Neuronal stem cell (in vitro differentiated cells): ENCODE results near the gene ARMCX2.

Experiments
- DNase-seq: peaks from one replicate; pipeline ENCODE4 v3.0.0-alpha.2; 2013; ENCODE audit warnings: low spot score
- H2AFZ ChIP-seq: one replicate; pipeline ENCODE4 v1.6.1; 2013; ENCODE audit warnings: mild to moderate bottlenecking, low read length, inconsistent platforms
- H2AK5ac ChIP-seq: 2 replicates; pipeline ENCODE4 v1.6.1; 2013; ENCODE audit warnings: low read depth, mild to moderate bottlenecking, inconsistent platforms, low read length, moderate library complexity, mixed read lengths
- H2BK120ac ChIP-seq: 2 replicates; pipeline ENCODE4 v1.6.1; 2013; ENCODE audit warnings: low read depth, mild to moderate bottlenecking, inconsistent platforms, low read length, moderate library complexity, mixed read lengths
- H2BK12ac ChIP-seq: one replicate; pipeline ENCODE4 v1.6.1; 2013; ENCODE audit warnings: low read length, inconsistent platforms
- H2BK15ac ChIP-seq: 2 replicates; pipeline ENCODE4 v1.6.1; 2013; ENCODE audit warnings: mild to moderate bottlenecking, low read length, inconsistent platforms, mixed read lengths
- H2BK5ac ChIP-seq: one replicate; pipeline ENCODE4 v1.6.1; 2013; ENCODE audit warnings: inconsistent platforms, mild to moderate bottlenecking, low read length, moderate library complexity
- H3K14ac ChIP-seq: one replicate; pipeline ENCODE4 v1.6.1; 2013; ENCODE audit warnings: low read length, inconsistent platforms
- H3K18ac ChIP-seq: 2 replicates; pipeline ENCODE4 v1.6.1; 2013; ENCODE audit warnings: low read length, inconsistent platforms
- H3K23ac ChIP-seq: 2 replicates; pipeline ENCODE4 v1.6.1; 2013; ENCODE audit warnings: low read depth, mild to moderate bottlenecking, mixed read lengths, low read length, inconsistent platforms; ENCODE audit not compliant: poor library complexity
- H3K27ac ChIP-seq: replicated peaks from 3 replicates; pipeline ENCODE4 v1.5.1; 2013; ENCODE audit warnings: low read length, inconsistent platforms
- H3K27me3 ChIP-seq, 3 experiments: 2 replicates each; pipeline ENCODE4 v1.6.1; 2013; ENCODE audit warnings: low read length in 3 of 3, mild to moderate bottlenecking in 2 of 3, inconsistent platforms in 1 of 3, low read depth in 1 of 3, mixed read lengths in 1 of 3, moderate library complexity in 1 of 3; ENCODE audit not compliant: control insufficient read depth in 3 of 3, insufficient read depth in 3 of 3
- H3K36me3 ChIP-seq, 2 donors: replicated peaks in 1 of 2; 2 replicates each; pipeline ENCODE4 v1.6.1; 2013; ENCODE audit warnings: low read length in 2 of 2; ENCODE audit not compliant: control insufficient read depth in 2 of 2, insufficient read depth in 2 of 2
- H3K4ac ChIP-seq: 2 replicates; pipeline ENCODE4 v1.6.1; 2013; ENCODE audit warnings: inconsistent platforms, mild to moderate bottlenecking, low read length, moderate library complexity
- H3K4me1 ChIP-seq, 2 donors: 1 replicate in 1 of 2; 2 replicates in 1 of 2; pipeline ENCODE4 v1.6.1; 2013; ENCODE audit warnings: low read length in 2 of 2, low read depth in 1 of 2; ENCODE audit not compliant: control insufficient read depth in 2 of 2, insufficient read depth in 1 of 2
- H3K4me2 ChIP-seq: one replicate; pipeline ENCODE4 v1.6.1; 2013; ENCODE audit warnings: mild to moderate bottlenecking, low read length, inconsistent platforms; ENCODE audit not compliant: insufficient read depth, poor library complexity, severe bottlenecking
- H3K4me3 ChIP-seq, 2 donors: 2 replicates each; pipeline ENCODE4 v1.5.1; 2013; ENCODE audit warnings: low read length in 2 of 2, mild to moderate bottlenecking in 2 of 2, inconsistent platforms in 1 of 2, moderate library complexity in 1 of 2
- H3K79me1 ChIP-seq: one replicate; pipeline ENCODE4 v1.6.1; 2013; ENCODE audit warnings: low read depth, mild to moderate bottlenecking, inconsistent platforms, low read length, moderate library complexity
- H3K9ac ChIP-seq: one replicate; pipeline ENCODE4 v1.6.1; 2013; ENCODE audit warnings: mild to moderate bottlenecking, low read depth, low read length, inconsistent platforms; ENCODE audit not compliant: poor library complexity
- H3K9me3 ChIP-seq, 2 donors: replicated peaks in 1 of 2; 2 replicates each; pipeline versions ENCODE3 to v1.6.1; 2013; ENCODE audit warnings: low read length in 2 of 2, mild to moderate bottlenecking in 2 of 2, inconsistent platforms in 1 of 2, low read depth in 1 of 2, mixed read lengths in 1 of 2, moderate library complexity in 1 of 2; ENCODE audit not compliant: control insufficient read depth in 2 of 2, insufficient read depth in 1 of 2
- H4K8ac ChIP-seq: one replicate; pipeline ENCODE4 v1.6.1; 2013; ENCODE audit warnings: low read depth, mild to moderate bottlenecking, inconsistent platforms, low read length, moderate library complexity
- H4K91ac ChIP-seq: one replicate; pipeline ENCODE4 v1.6.1; 2013; ENCODE audit warnings: low read length, low read depth, mild to moderate bottlenecking, inconsistent platforms; ENCODE audit not compliant: poor library complexity
- WGBS, 2 donors: extraction: QIAGEN DNeasy Blood & Tissue Kit; methylation state at CpG; one replicate each; pipeline ENCODE4 v1.1.7; 2013; ENCODE audit warnings: missing lambda C conversion rate in 2 of 2, mixed read lengths in 1 of 2; ENCODE audit not compliant: insufficient read length in 2 of 2, insufficient replicate concordance in 1 of 2; ENCODE audit errors: extremely low coverage in 2 of 2; 5-methylcytosine and 5-hydroxymethylcytosine counted together

ARMCX2 gene

GRCh38 chrX:101677028-101677427 is 17.4 kb upstream of the ARMCX2 start:
- no peak overlapping the region for H3K4me2 ChIP-seq
- no peak overlapping the region for H4K91ac ChIP-seq
- no peak overlapping the region for H3K4me3 ChIP-seq
- no peaks in the 10 kb centered on the region for H3K79me1 ChIP-seq
- no peak overlapping the region for H2BK12ac ChIP-seq
- H3K9me3 ChIP-seq: no peaks in the 10 kb centered on the region
- H3K27me3 ChIP-seq: no peaks in the 10 kb centered on the region
- no peak overlapping the region for H2AFZ ChIP-seq
- no peak overlapping the region for H2BK15ac ChIP-seq
- no peak overlapping the region for H3K9ac ChIP-seq
- H2AK5ac ChIP-seq: no peak overlapping the region
- H3K14ac ChIP-seq: no peak overlapping the region
- no peak overlapping the region for H2BK5ac ChIP-seq
- no peak overlapping the region for H3K23ac ChIP-seq
- no peak overlapping the region for H3K18ac ChIP-seq
- no CpG with 5 or more reads among the region's 1 CpG for WGBS, 2 donors
- no peak overlapping the region for H3K27ac ChIP-seq
- H3K4me1 ChIP-seq: peaks cover 0 to 3% of the 10 kb centered on the region in 2 donors
- H2BK120ac ChIP-seq: no peak overlapping the region
- no peaks in the 10 kb centered on the region for H3K36me3 ChIP-seq
- no peak overlapping the region for H4K8ac ChIP-seq
- H3K4ac ChIP-seq: no peak overlapping the region
- no peak for DNase-seq

- H3K18ac ChIP-seq: no peak overlapping the region
- no peak overlapping the region for H2AFZ ChIP-seq
- H3K9me3 ChIP-seq: no peaks in the 10 kb centered on the region
- no peak overlapping the region for H4K8ac ChIP-seq
- H3K23ac ChIP-seq: no peak overlapping the region
- H3K9ac ChIP-seq: no peak overlapping the region
- no peak overlapping the region for H4K91ac ChIP-seq
- H3K4ac ChIP-seq: no peak overlapping the region
- no peaks in the 10 kb centered on the region for H3K36me3 ChIP-seq
- no peak overlapping the region for H3K14ac ChIP-seq
- no peak overlapping the region for H3K27ac ChIP-seq
- DNase-seq: no peak
- H2BK120ac ChIP-seq: no peak overlapping the region
- no peak overlapping the region for H2AK5ac ChIP-seq
- H2BK5ac ChIP-seq: no peak overlapping the region
- no peak overlapping the region for H3K4me2 ChIP-seq
- H3K27me3 ChIP-seq: no peaks in the 10 kb centered on the region
- peaks cover 0 to 3% of the 10 kb centered on the region in 2 donors for H3K4me1 ChIP-seq
- H2BK15ac ChIP-seq: no peak overlapping the region
- no CpG with 5 or more reads among the region's 3 CpGs for WGBS, 2 donors
- no peak overlapping the region for H2BK12ac ChIP-seq
- H3K79me1 ChIP-seq: no peaks in the 10 kb centered on the region
- no peak overlapping the region for H3K4me3 ChIP-seq
These were observed 16.9 kb upstream of the ARMCX2 start for GRCh38 chrX:101676571-101676970.

- Histone ChIP-seq H3K27me3 (peaks cover 0 to 9% (median 0%) of the 10 kb centered on the region in 3 experiments), H3K27ac (no peak overlapping the region), H3K79me1 (no peaks in the 10 kb centered on the region), H4K8ac (no peak overlapping the region), H2AK5ac (no peak overlapping the region), H3K9me3 (no peaks in the 10 kb centered on the region), H2BK120ac (no peak overlapping the region), H2BK12ac (no peak overlapping the region), H3K23ac (no peak overlapping the region), H3K4me1 (peaks cover 0 to 2% of the 10 kb centered on the region in 2 donors), H3K4ac (no peak overlapping the region), H3K4me2 (no peak overlapping the region), H3K18ac (no peak overlapping the region), H3K9ac (no peak overlapping the region), H2BK5ac (no peak overlapping the region), H3K36me3 (no peaks in the 10 kb centered on the region), H2AFZ (peak overlapping the region; percentile 19), H4K91ac (no peak overlapping the region), H2BK15ac (no peak overlapping the region), H3K14ac (no peak overlapping the region), H3K4me3 (no peak overlapping the region)
- DNase-seq: no peak
- WGBS, 2 donors: no CpG with 5 or more reads among the region's 2 CpGs
These were observed 8.5 kb upstream of the ARMCX2 start for GRCh38 chrX:101668143-101668542.

- Histone ChIP-seq H3K4ac (no peak overlapping the region), H3K36me3 (peaks cover 4 to 9% of the 10 kb centered on the region in 2 donors), H2AK5ac (no peak overlapping the region), H2BK120ac (no peak overlapping the region), H3K9ac (peak overlapping the region; percentile 86), H3K27ac (peak overlapping the region; percentile 70), H4K91ac (no peak overlapping the region), H3K4me1 (peaks cover 0 to 6% of the 10 kb centered on the region in 2 donors), H3K4me2 (peak overlapping the region; percentile 62), H3K14ac (no peak overlapping the region), H2AFZ (peak overlapping the region; percentile 64), H2BK5ac (no peak overlapping the region), H3K79me1 (no peaks in the 10 kb centered on the region), H3K18ac (peak overlapping the region; percentile 76), H2BK12ac (no peak overlapping the region), H3K4me3 (peak overlapping the region; percentile 54 to 89), H3K9me3 (no peaks in the 10 kb centered on the region), H4K8ac (no peak overlapping the region), H3K23ac (no peak overlapping the region), H2BK15ac (no peak overlapping the region), H3K27me3 (peaks cover 0 to 8% (median 0%) of the 10 kb centered on the region in 3 experiments)
- no CpG with 5 or more reads among the region's 38 CpGs for WGBS, 2 donors
- peak; percentile 41 for DNase-seq
These were observed 774 bp downstream of the ARMCX2 start for GRCh38 chrX:101658661-101659491.
